DMS 273 (cell line): ENCODE data around the gene RAPGEF1.

Experiments used
- DNase-seq: peaks from one replicate; lab custom pipeline; 2025; ENCODE audit not compliant: unreplicated experiment; lab: John Stamatoyannopoulos, UW

Gene RAPGEF1

DNA sequence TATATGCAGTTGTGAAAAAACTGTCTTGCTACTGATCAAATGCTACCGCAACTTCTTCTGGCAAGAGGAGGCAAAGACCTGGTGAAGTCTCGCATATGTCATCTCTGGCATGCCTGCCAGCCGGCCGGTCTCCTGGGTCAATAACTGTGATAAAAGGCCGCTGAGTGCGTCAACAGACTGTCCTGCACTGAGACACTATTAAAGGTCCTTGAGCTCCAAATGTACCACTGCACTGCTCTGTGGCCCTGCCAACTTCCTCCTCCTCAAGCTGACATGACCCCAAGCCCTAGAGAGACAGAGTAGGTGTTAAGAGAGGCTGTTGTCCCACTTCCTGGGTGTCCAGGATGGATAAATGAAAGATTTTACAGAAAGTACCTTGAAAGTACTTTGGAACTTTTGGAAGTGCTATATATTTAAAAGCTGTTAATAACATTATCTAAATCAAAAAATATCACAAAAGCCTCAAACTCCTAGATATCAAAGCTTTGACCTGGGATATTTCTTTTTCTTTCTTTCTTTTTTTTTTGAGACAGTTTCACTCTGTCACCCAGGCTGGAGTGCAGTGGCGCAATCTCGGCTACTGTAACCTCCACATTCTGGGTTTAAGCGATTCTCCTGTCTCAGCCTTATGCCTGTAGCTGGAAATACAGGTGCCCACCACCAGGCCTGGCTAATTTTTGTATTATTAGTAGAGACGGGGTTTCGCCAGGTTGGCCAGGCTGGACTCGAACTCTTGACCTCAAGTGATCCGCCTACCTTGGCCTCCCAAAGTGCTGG, 31.5 kb downstream of the RAPGEF1 start:
- DNase-seq: peak; percentile 42

DNA sequence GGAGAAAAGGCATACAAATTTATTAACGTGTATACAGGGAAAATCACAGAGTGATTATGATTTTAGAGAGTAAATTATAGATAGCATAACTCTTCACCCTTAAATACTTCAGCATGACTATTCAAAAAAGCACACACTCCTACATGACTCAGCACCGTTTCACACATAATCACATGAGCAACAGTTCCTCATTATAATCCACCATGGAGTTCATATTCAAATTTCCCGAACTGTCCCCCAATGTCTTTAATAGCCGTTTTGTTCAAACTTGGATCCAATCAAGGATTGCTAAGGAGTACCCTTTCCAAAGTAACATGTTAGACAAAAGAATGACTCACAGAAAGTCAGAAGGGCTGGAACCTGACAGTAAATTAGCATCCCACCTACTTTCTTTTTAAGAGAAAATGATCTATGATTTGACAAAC, 32.1 kb downstream of the RAPGEF1 start:
- DNase-seq: no peak

DNA sequence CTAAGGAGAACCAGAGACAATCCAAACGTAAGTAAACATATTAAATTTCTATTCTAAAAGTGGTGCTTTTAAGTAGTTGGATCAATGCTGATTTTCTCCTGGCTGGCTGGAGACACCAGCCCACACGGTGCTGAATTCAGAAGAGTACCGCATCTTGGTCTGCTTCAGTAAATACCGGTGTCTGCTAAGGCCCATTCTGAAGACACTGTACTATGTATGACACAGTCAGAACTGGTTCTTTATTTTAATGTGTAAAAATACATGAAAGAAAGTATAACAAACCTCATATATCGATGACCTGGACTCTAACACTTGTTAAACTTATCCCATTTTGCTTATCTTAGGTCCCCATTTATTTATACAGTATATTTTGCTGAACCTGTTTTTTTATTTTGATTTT, 32.8 kb downstream of the RAPGEF1 start:
- DNase-seq: no peak

DNA sequence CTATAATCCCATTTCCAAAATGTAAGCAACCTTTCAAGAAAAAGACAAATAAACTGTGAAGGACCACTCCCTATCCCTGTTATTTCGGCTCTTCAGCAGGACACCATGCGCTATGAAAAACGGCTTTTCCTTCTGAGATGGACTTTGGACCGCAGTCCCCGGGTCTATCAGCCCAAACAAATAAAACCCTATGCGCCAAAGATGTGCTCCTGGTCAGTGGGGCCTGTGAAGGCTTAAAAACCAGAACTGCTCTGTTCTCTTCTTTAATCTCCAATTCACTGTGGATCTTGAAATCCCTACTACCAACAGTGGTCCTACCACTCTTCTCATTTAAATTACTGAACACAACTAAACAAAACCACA, 33.3 kb downstream of the RAPGEF1 start:
- DNase-seq: no peak

DNA sequence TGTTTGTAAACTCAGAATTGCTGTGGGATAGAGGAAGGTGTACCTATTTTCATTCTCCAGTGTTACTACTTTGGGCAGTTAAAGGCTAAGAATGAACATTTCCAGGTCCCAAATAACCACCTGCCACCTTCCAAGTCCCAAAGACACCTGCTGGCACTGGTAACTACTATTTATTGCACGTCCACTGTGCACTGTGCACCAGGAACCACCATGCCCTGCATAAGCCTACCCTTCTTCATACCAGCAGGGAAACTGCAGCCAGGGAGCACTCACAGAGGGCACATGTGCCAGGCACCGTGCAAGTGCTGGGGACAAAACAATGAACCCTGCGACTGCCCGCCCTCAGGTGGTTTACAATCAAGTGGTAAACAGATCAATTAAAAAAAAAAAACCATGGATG, 34.9 kb downstream of the RAPGEF1 start:
- DNase-seq: no peak

DNA sequence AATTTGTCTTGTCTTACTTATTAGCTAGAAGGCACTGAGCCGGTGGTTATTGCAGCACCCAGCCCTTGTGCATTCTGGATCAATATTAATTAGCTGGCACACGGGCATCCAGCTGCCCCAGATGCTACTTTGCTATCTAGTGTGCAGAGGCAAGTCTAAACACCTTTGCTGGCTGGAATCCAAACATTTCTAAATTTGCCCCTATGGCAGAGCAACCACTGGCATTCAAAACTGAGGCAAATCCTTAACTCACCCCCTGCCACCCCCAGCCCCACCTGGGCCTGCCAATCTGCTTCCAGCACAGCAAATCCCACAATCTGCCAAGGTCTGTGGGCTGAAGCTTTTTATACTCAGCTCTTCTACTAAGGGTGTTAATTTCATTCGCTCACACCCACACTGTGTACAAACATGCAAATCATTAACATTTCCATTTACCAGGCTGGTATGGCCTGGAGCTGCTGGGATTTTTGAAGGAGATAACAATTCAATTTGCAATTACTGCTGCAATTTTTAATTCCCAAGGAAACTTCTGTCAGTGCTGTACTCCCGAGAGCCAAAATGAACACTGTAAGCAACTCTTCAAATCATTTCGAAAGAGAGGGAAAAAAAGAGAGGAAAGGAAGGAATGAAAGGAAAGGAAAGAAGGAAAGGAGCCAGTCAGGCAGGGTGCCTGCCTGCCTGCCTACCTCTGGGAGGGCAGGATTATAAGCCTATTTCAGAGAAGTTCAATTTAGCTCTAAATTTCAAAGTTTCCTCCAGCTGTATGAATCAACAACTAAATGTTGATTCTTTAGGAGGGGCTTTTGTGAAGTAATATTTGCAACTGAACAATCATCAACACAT, 35.5 kb downstream of the RAPGEF1 start:
- DNase-seq: peak; percentile 92

DNA sequence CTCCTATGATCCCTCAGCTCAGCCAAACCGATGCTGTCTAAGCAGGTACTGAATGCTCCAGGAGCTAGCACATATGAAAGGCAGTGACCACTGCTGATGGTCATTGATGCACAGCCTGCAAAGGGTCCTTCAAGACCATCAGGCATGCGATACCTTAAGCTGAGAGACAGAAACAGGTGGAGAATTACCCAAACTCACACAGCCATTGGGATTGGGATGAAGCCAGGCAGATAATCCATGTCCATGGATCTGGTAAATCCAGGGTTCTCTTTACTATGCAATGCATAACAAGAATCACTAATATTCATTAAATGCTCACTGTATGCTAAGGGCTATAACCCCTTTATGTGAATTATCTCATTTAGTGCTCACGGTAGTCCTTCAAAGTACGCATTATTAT, 36.2 kb downstream of the RAPGEF1 start:
- DNase-seq: peak; percentile 50

DNA sequence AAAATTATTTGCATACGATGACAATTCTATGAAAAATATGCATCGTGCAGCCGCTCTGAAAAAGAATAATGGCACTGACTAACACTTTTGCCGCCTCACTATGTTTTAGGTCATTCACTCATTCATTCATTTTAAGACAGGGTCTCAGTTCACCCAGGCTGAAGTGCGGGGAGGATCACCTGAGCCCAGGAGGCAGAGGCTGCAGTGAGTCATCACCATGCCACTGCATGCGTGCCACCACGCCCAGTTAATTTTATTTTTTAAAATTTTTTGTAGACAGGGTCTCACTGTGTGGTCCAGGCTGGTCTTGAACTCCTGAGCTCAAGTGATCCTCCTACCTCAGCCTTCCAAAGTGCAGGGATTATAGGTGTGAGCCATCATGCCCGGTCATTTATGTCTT, 37.0 kb downstream of the RAPGEF1 start:
- DNase-seq: no peak

DNA sequence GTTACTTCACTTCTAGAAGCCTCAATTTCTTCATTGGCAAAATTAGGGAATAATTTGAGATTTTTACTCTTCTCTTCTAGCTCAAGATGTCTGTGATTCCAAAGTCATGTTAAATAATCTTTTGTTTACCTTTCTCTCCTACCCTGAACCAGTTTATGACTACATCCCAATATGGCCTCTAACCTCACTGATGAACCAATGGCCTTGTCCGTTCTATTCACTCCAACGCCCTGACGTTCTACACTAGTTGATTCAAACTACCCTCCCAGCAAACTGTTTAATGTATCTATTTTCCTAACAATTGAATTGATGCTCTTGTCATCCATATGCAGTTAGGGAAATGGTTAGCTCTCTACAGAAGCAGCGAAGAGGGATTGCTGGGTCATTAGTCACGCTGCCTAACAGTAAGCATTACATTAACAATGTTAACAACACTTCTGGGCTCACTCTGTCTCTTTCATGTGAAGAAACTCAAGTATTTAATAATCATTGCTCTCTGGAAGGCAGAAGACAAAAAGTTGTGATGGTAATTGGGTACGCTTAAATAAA, 38.0 kb downstream of the RAPGEF1 start:
- no peak for DNase-seq

DNA sequence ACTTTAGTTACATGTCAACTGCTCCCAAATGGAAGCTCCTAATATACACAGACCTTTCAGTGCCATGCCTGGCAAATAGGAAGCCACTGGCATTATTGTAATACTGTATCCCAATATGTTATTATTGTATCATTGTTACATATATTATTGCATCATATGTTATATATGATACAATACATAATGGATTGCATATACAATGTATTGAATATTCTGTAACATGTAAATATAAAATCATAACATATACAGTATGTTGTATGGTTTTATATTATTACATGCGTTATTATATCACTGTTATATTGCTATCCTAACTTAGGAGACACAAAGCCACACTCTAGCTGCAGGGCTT, 38.5 kb downstream of the RAPGEF1 start:
- DNase-seq: no peak

DNA sequence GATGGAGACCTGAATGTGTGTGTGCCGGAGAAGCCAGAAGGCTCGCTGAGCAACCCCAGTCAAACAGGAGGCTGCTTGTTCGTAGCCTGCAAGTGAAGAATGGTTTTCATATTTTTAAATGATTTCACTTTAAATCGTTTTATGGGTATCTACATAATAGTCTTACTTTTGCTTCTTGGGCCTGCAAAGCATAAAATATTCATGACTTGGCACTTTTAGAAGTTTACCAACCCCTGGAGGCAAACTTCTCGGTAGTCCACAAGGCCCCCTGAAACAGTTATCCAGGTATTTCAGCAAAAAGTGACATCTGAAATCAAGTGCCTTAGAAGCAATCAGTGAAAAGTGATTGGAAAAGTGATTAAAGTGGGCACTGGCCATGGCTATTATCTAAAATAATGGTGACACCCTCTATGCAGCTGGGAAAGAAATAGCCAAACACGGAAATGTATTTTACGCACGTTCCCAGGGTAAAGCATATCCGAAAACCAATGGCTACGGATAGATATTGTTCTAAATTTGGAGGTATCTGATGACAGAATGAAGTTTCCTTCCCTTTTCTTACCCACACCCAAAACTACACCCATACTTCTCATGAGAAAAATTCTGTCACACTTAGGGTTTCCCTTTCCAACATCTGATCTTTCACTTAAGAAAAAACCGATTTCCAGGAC, 39.0 kb downstream of the RAPGEF1 start:
- DNase-seq: no peak

DNA sequence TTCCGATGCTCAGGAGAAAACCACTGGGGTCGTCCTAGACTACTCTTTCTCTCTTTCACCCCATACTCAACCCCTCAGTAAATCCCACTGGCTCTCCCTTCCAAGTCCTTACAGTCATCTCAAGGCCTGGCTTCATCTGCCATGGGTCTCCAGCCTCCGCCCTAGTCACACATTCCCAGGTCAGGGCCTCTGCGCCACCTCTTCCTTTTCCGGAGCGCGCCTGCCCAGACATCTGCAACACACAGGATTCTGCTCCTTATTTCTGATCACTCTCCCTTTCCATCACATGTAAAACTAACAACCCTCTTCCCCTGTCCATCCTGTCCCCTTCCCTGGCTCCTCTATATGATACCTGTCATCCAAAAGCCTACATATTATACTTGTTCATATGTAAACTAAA, 39.8 kb downstream of the RAPGEF1 start:
- DNase-seq: no peak

DNA sequence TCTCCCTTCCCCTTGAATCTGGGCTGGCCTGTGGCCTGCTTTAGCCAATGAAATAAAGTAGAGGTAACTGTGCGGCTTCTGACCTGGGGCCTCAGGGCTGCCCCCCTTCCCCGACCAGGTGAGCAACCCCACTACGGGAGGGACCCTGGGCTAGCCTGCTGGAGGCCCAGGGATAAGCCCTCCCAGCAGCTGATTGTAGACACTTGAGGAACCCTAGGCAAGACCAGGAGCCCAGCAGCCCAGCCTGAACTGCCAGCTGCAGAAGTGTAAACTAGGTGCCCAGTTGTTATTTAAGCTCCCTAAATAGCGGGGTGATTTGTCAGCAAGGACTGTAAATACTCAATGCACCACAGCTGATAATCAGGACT, 41.3 kb downstream of the RAPGEF1 start:
- no peak for DNase-seq

DNA sequence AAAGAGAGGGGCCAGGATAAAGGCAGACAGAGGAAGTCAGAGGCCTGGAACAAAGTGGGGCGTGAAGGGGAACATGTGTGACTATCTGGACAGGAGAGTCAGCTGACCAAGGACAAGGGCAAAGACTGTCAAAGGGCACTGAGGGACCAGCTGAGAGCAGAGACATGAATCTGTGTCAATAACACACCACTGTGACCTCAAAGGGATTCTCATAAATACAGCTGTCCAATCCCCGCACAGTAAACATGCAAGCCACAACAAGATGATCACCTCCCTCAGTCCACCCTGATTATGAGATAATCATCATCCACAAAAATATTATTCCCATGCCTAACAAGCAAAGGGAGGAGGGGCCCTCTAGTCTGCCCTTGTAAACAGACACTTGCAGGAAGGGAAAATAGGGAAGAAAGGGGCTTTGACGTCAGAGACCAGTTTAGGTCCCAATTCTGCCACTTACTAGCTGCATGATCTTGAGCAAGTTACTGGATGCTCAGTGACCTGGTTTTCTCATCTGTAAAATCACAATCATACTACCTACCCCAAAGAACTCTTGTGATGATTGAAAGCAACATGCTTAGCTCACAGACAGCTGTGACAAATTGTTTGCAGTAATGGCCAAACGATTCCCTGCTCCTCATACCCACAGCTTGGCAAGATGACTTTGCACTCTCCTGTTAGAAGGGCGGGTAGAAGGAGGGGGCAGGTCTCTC, 41.8 kb downstream of the RAPGEF1 start:
- no peak for DNase-seq

DNA sequence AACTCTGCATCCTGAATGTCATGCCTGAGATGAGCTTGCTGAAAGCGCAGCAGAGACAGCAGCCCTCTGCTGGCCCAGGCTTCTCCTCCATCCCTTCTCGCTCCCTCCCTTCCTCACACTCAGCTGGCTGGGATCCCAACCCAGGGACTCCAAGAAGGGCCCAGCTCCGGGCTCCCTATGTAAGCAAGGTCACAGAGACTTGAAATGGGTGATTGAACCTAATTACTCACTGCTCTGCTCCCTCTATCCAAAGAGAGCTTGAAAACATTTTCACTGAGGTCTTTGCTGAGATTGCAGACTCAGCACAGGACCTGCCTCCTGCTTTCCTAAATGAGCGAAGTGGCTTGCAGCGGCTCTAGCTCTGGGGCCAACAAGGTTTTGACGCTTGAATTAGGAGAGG, 42.8 kb downstream of the RAPGEF1 start:
- no peak for DNase-seq

DNA sequence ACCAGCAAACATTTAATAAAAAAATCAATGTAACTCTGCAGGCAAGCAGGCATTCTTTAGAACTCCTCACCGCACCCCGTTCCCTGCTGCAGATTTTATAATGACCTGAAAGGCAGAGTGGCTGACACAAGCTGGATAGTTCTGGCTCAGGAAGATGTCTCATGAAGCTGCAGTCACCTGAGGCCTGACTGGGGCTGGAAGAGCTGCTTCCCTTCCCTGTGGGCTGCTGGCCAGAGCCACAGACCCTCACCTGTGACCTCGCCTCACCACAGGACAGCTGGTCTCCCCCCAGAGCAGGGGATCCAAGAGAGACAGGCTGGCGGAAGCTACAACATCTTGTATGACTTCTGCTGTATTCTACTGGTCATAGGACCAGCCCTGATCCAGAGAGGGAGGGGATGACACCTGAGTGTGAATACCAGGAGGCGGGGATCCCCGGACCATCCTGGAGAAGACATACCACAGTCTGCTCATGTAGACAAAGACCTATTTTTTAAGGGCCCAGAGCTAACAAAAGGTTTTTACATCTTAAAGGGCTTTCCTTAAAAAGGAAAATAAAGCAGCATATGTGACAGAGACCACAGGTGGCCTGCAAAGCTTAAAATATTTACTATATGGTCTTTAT, 43.9 kb downstream of the RAPGEF1 start:
- DNase-seq: no peak

DNA sequence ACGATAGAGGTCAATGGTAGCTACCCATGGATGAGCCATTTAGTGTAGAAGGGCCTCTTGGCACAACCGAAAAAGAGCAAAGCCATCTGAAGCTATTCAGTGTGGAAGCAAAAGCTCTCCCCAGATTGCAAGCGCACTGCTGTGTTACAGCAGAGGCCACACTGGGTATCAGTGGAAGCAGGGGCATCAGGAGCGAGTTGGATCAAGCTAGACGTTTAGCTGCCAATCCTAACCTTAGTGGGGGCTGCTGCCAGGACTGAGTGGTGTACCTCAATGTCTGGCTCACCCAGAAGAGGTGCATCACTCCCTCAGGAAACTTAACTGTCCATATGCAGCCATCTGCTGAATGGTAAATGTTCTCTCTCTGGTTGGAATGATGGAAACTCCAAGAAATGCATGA, 44.5 kb downstream of the RAPGEF1 start:
- no peak for DNase-seq

DNA sequence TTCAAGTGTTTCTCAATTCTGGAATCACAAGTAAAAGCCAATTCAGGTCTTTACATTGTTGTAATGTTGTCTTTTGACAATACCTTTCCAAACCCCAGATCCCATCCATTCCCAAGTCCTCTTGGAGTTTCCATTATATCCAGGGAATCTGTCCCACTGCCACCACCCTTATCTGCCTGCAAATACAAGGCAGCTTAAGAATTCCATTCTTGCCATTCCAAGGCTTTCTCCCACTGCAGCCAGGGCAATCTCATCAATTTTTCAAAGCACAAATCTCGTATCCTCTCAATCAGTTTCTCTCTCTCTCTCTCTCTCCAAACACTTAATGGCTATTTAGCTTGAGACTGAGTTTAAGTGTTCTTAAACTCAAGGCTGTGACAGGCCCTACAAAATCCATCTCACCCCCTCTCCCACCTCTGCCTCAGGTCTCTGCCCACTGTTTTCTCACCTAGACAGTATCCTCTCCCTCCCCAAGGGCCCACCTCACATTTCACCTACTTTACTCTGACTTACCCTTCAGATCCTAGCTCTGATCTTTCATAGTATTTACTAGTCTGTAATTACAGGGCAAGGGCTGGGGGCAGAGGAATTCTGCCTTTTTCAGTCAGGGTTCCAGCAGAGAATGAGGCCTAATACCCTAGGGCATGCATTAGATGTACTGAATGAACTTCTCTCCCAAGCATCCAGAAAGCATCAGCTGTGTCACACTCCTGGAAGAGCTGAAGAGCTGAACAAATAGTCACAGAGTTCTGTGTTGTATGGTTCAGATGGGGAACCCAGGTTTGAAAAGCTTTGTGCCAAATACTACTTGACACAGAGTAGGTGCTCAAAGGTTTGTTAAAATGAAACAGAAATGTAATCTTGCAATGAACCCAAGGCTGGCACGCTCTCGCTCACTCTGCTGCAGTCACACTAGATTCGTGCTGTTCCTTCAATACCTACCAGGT, 46.0 kb downstream of the RAPGEF1 start:
- no peak for DNase-seq
